NCI-H524 treated with DMSO at 0.1 percent for 48 hours (cell line): Measurements from ENCODE around the gene GPR143.
"Not testable (repeated sequence)": the region's sequence is repeated elsewhere in the genome, so short reads cannot be mapped to it uniquely, and the experiment has no call there.

Experiments used
- DNase-seq: peaks from one replicate; lab custom pipeline; 2025; lab: John Stamatoyannopoulos, UW

Gene GPR143

GRCh38 chrX:9765737-9766097 lies at the start of gene GPR143:
GPR143 (minus strand) TSS chrX:9765847; CDS start chrX:9765817, 30 bp downstream.
- DNase-seq, result no peak

- not testable (repeated sequence) for DNase-seq
These were observed 45.4 kb upstream of the GPR143 start for GRCh38 chrX:9811086-9811485.

GRCh38 chrX:9809876-9810275 lies 44.2 kb upstream of the GPR143 start:
- DNase-seq, result not testable (repeated sequence)

- DNase-seq, result no peak
These were observed 41.9 kb upstream of the GPR143 start for GRCh38 chrX:9807355-9808182.

GRCh38 chrX:9805956-9806355 lies 40.3 kb upstream of the GPR143 start:
- DNase-seq, result no peak

- no peak for DNase-seq
These were observed 38.8 kb upstream of the GPR143 start for GRCh38 chrX:9804444-9804843.

- no peak for DNase-seq
These were observed 37.1 kb upstream of the GPR143 start for GRCh38 chrX:9802737-9803136.

GRCh38 chrX:9797384-9798360 lies 32.0 kb upstream of the GPR143 start:
- no peak for DNase-seq

GRCh38 chrX:9794495-9794894 lies 28.8 kb upstream of the GPR143 start:
- no peak for DNase-seq

GRCh38 chrX:9790866-9791265 lies 25.2 kb upstream of the GPR143 start:
- no peak for DNase-seq

- DNase-seq, result no peak
These were observed 23.9 kb upstream of the GPR143 start for GRCh38 chrX:9789555-9789954.

- DNase-seq, result no peak
These were observed 23.3 kb upstream of the GPR143 start for GRCh38 chrX:9788911-9789310.

- no peak for DNase-seq
These were observed 21.4 kb upstream of the GPR143 start for GRCh38 chrX:9786798-9787635.

GRCh38 chrX:9785944-9786797 lies 20.5 kb upstream of the GPR143 start, which contains the start of gene SHROOM2:
SHROOM2 (plus strand) TSS chrX:9786429; CDS start chrX:9786546, 117 bp downstream.
- DNase-seq, result no peak

- no peak for DNase-seq
These were observed 19.8 kb upstream of the GPR143 start for GRCh38 chrX:9785254-9785943.

GRCh38 chrX:9784332-9784731 lies 18.7 kb upstream of the GPR143 start:
- no peak for DNase-seq

- DNase-seq, result no peak
These were observed 16.3 kb upstream of the GPR143 start for GRCh38 chrX:9781941-9782340.

GRCh38 chrX:9775930-9776329 lies 10.3 kb upstream of the GPR143 start:
- DNase-seq, result no peak

- DNase-seq, result no peak
These were observed 7.3 kb upstream of the GPR143 start for GRCh38 chrX:9772943-9773342.

- no peak for DNase-seq
These were observed 4.7 kb upstream of the GPR143 start for GRCh38 chrX:9770319-9770718.
